Naive thymus-derived CD8-positive, alpha-beta T cell (primary cell): Measurements from ENCODE around the gene MTMR1. TPM values are rescaled to one million over a fixed set of nuclear protein-coding genes. Genes with fewer than 3 reads are reported as not detected.

Source experiments
- ATAC-seq, 2 donors: fragments of 150-1000 bp; cut with Tn5 transposase in 1 of 2; sonication (Bioruptor Pico), chemical (Tn5 transposase) in 1 of 2; 1 replicate in 1 of 2; 2 replicates in 1 of 2; pipeline ENCODE4 v1.10.0; 2021; ENCODE audit warnings: mild to moderate bottlenecking in 2 of 2, moderate library complexity in 2 of 2
- POLR2A ChIA-PET: fragments of 350-600 bp; sonication (Branson Sonifier 250); formaldehyde crosslinking; loops from one replicate; lab custom pipeline; 2021; ENCODE audit warnings: antibody characterized with exemption; lab: Charles Lee
- DNase-seq, 10 donors: peaks; one replicate each; pipeline versions ENCODE4 v3.0.0 to v3.0.0-alpha.2; 2020 to 2022
- H3K27ac Mint-ChIP-seq, 10 donors: one replicate each; pipeline ENCODE4 v1.8.0; 2020 to 2022; ENCODE audit warnings: mild to moderate bottlenecking in 10 of 10, mixed read lengths in 10 of 10, moderate library complexity in 4 of 10, inconsistent platforms in 1 of 10
- H3K27me3 Mint-ChIP-seq, 5 donors: one replicate each; pipeline ENCODE4 v1.8.0; 2021 to 2022; ENCODE audit warnings: mixed read lengths in 5 of 5
- H3K36me3 Mint-ChIP-seq, 3 donors: one replicate each; pipeline ENCODE4 v1.8.0; 2020 to 2022; ENCODE audit warnings: mixed read lengths in 3 of 3, mild to moderate bottlenecking in 2 of 3, inconsistent platforms in 1 of 3
- H3K4me1 Mint-ChIP-seq, 4 donors: one replicate each; pipeline ENCODE4 v1.8.0; 2021 to 2022; ENCODE audit warnings: mixed read lengths in 4 of 4
- H3K4me3 Mint-ChIP-seq, 10 donors: one replicate each; pipeline ENCODE4 v1.8.0; 2020 to 2022; ENCODE audit warnings: mild to moderate bottlenecking in 10 of 10, mixed read lengths in 10 of 10, moderate library complexity in 6 of 10, inconsistent platforms in 1 of 10
- H3K9me3 Mint-ChIP-seq, 9 donors: one replicate each; pipeline ENCODE4 v1.8.0; 2020 to 2022; ENCODE audit warnings: mixed read lengths in 9 of 9, mild to moderate bottlenecking in 3 of 9, inconsistent platforms in 1 of 9, moderate library complexity in 1 of 9
- polyA plus RNA-seq, 3 donors: library from polyadenylated mRNA; unstranded; fragments of 300-500 nt; fragmentation: Illumina TruSeq; gene quantifications; one replicate each; pipeline ENCODE4 v1.2.3, GENCODE V29; 2021
- total RNA-seq, 8 experiments: library from RNA in 2 of 8; stranded (reverse) in 2 of 8; gene quantifications; one replicate each; pipeline ENCODE4 v1.2.3 and lab custom pipeline; 2021 to 2026

Gene MTMR1
- total and polyA plus RNA-seq, 5 experiments from 2014 or later = 13.0 to 37.4 (median 28.3) TPM

DNA sequence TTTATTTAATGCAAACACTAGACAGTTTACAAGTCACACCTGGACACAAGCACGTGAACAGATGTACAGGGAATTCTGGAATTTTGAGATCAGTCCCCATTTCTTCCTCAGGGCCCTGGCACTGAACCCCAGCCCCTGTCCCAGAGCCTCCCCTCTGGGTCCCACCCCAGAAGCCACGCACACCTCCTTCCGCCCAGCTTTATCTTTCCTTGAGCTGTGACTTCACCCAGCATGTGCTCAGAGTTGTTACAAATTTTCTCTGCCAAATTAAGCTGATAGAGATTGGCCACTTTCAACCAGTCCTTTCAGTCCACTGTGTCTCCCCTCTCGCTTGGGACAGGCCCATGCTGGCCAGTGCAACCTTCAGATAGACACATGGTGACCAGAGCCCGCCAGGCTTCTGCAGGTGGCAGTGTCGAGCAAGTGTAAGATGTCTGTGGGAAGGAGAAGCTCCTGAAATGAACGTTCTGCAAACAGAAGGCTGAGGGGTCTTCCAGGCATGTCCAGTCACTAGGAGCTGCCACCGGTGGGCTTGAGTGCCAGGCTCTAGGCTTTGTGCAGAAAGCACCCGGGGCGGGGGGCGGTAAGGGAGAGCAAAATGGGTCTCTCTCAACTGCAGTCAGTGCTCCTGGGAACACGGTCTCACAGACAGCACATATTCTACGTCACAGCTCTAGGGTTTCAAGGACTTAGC is 73.3 kb downstream of the MTMR1 start:
- no peaks in the 10 kb centered on the region for H3K4me1 Mint-ChIP-seq
- ATAC-seq = no peak

GRCh38 chrX:150767045-150767395 is 73.8 kb downstream of the MTMR1 start:
- ATAC-seq = no peak
- Mint-ChIP-seq H3K27me3 (no peaks in the 10 kb centered on the region), H3K9me3 (no peaks in the 10 kb centered on the region), H3K36me3 (peaks cover 0 to 19% (median 0%) of the 10 kb centered on the region in 3 donors), H3K4me3 (no peak overlapping the region), H3K27ac (peak overlapping the region in 2 of 10 donors; percentile 27 to 41), H3K4me1 (no peaks in the 10 kb centered on the region)
- no peak for DNase-seq
- POLR2A ChIA-PET = no interaction called here

More for the DNA sequence above, 73.3 kb downstream of the MTMR1 start:
- Mint-ChIP-seq H3K36me3 (peaks cover 0 to 19% (median 0%) of the 10 kb centered on the region in 3 donors), H3K27me3 (no peaks in the 10 kb centered on the region), H3K27ac (peak overlapping the region in 5 of 10 donors; percentile 15 to 76 (median 48)), H3K4me3 (no peak overlapping the region), H3K9me3 (no peaks in the 10 kb centered on the region)
- POLR2A ChIA-PET = no interaction called here
- no peak for DNase-seq

GRCh38 chrX:150767475-150768131 is 74.4 kb downstream of the MTMR1 start:
- no peaks in the 10 kb centered on the region for H3K27me3 Mint-ChIP-seq
- H3K9me3 Mint-ChIP-seq = no peaks in the 10 kb centered on the region
- POLR2A ChIA-PET = no interaction called here
- peak overlapping the region in 2 of 10 donors; percentile 18 to 30 for H3K27ac Mint-ChIP-seq
- ATAC-seq = no peak
- DNase-seq = no peak
- no peak overlapping the region for H3K4me3 Mint-ChIP-seq
- peaks cover 0 to 4% (median 0%) of the 10 kb centered on the region in 4 donors for H3K4me1 Mint-ChIP-seq
- peaks cover 0 to 17% (median 0%) of the 10 kb centered on the region in 3 donors for H3K36me3 Mint-ChIP-seq

DNA sequence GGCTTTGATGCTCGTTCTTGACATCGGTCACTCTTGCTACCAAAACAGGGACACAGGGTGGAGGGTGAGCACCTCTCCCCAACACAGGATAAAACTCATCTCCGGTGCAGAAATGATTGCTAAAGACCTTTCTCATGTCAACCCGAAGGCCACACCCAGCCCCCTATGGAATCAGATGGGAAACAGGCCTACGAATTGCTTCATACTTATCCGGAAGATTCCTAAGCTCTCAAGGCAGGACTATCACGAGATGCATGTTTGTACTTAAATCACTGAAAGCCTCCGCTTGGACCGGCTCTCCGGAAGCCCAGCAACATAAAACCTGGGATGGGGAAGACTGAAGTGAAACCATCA is 74.9 kb downstream of the MTMR1 start:
- no peaks in the 10 kb centered on the region for H3K9me3 Mint-ChIP-seq
- ATAC-seq (no peak), DNase-seq (no peak)
- peaks cover 0 to 14% (median 0%) of the 10 kb centered on the region in 3 donors for H3K36me3 Mint-ChIP-seq
- peaks cover 0 to 4% (median 0%) of the 10 kb centered on the region in 4 donors for H3K4me1 Mint-ChIP-seq
- peak overlapping the region in 4 of 10 donors; percentile 20 to 46 (median 30) for H3K27ac Mint-ChIP-seq
- POLR2A ChIA-PET = no interaction called here
- no peaks in the 10 kb centered on the region for H3K27me3 Mint-ChIP-seq
- H3K4me3 Mint-ChIP-seq = no peak overlapping the region

- POLR2A ChIA-PET = no interaction called here
- H3K27me3 Mint-ChIP-seq = no peaks in the 10 kb centered on the region
- H3K36me3 Mint-ChIP-seq = peaks cover 0 to 9% (median 0%) of the 10 kb centered on the region in 3 donors
- DNase-seq = no peak
- H3K9me3 Mint-ChIP-seq = no peaks in the 10 kb centered on the region
- H3K4me3 Mint-ChIP-seq = no peak overlapping the region
- peak overlapping the region in 1 of 10 donors; percentile 38 for H3K27ac Mint-ChIP-seq
- peaks cover 0 to 4% (median 0%) of the 10 kb centered on the region in 4 donors for H3K4me1 Mint-ChIP-seq
- ATAC-seq = no peak
Observed at GRCh38 chrX:150768580-150769190, 75.5 kb downstream of the MTMR1 start.

DNA sequence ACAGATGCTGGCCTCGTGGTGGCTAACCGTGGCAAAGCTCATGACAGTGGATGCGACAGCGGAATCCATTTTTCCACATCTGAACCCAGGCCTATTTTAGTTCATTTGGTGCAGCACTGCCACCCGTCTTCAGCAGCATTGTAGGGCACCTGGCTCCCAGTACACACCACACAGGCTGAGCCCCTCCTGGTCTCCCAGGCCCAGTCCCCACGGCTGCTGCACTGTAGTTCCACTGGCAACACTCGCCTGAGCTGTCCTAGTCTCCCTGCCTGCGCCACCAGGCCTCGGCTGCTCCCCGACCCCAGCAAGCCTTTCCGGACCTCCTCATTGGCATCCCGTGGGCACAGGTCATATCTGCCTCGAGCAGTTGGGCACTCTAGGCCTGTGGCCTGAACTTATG is 76.2 kb downstream of the MTMR1 start:
- ATAC-seq = no peak
- POLR2A ChIA-PET = no interaction called here
- Mint-ChIP-seq H3K27me3 (no peaks in the 10 kb centered on the region), H3K4me1 (peaks cover 0 to 4% (median 0%) of the 10 kb centered on the region in 4 donors), H3K9me3 (no peaks in the 10 kb centered on the region), H3K27ac (no peak overlapping the region), H3K4me3 (no peak overlapping the region), H3K36me3 (peaks cover 0 to 4% (median 0%) of the 10 kb centered on the region in 3 donors)
- no peak for DNase-seq

- no peaks in the 10 kb centered on the region for H3K9me3 Mint-ChIP-seq
- no peak overlapping the region for H3K4me3 Mint-ChIP-seq
- H3K27ac Mint-ChIP-seq = peak overlapping the region in 1 of 10 donors; percentile 59
- H3K27me3 Mint-ChIP-seq = no peaks in the 10 kb centered on the region
- no peak for ATAC-seq
- POLR2A ChIA-PET = no interaction called here
- peaks cover 0 to 9% (median 0%) of the 10 kb centered on the region in 3 donors for H3K36me3 Mint-ChIP-seq
- peaks cover 0 to 4% (median 0%) of the 10 kb centered on the region in 4 donors for H3K4me1 Mint-ChIP-seq
- no peak for DNase-seq
Observed at GRCh38 chrX:150770623-150771022, 77.4 kb downstream of the MTMR1 start.

DNA sequence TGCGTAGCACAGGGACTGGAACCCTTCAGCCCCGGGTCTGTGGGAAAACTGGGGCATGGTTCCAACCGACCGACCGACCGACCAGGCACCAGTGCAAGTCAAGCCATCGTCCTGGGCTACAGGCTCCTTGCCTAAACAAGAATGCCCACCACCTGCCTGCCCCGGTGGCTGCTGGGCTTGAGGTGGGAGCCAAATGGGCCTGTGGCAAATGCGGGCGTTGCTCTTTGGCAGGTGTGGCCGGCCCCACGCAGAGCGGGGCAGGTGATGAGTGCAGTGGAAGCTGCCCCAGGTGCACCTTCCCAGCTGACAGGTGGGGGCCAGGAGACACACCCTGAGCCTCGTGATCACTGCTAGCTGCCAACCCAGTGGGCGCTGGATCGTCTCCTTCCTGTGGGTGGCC is 77.9 kb downstream of the MTMR1 start:
- no peak for ATAC-seq
- H3K4me3 Mint-ChIP-seq = no peak overlapping the region
- H3K36me3 Mint-ChIP-seq = peaks cover 0 to 10% (median 0%) of the 10 kb centered on the region in 3 donors

DNA sequence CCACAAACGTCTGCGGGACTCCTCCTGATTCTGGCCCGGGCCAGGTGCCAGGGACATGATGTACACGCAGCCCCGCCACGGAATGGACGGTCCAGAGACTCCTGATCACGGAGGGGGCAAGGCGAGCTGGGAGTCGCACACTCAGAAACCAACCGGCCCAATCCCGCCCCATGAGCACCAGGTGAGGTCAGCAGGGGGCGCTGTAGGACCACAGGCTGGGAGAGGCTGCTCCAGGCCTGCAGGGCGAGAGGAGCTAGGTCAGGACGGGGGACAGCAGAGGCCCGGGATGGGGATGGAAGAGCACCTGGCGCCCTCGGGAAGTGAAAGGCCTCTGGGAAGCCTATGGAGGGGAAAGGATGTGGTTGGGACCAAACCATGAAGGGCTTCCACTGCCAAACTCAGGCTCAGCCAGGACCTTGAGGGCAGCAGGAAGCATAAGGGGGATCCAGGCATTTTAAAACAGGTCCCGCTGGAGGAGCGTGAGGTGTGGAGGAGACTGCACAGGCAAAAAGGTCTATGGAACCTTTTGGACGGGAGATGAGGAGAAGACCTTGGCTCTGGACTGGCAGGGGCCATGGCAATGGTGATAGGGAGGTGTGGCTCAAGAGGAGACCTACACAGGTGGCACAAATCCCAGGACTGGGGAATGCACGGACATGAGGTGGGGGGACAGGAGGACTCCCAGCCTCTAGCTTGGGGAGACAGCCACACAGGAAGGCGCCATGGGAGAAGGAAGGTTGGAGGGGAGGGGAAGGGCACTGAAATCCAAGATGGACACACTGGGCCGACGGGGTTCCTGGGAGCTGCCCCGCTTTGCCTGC is 79.2 kb downstream of the MTMR1 start:
- Mint-ChIP-seq H3K27ac (no peak overlapping the region), H3K27me3 (no peaks in the 10 kb centered on the region), H3K4me3 (no peak overlapping the region), H3K9me3 (no peaks in the 10 kb centered on the region), H3K36me3 (peaks cover 0 to 15% (median 0%) of the 10 kb centered on the region in 3 donors), H3K4me1 (peaks cover 0 to 4% (median 0%) of the 10 kb centered on the region in 4 donors)
- peak; percentile 34 to 82 (median 64) for DNase-seq
- POLR2A ChIA-PET = no interaction called here
- ATAC-seq = peak; percentile 68 to 75

More for the DNA sequence above, 77.9 kb downstream of the MTMR1 start:
- peaks cover 0 to 4% (median 0%) of the 10 kb centered on the region in 4 donors for H3K4me1 Mint-ChIP-seq
- H3K9me3 Mint-ChIP-seq = no peaks in the 10 kb centered on the region
- peak overlapping the region in 1 of 10 donors; percentile 75 for H3K27ac Mint-ChIP-seq
- POLR2A ChIA-PET = no interaction called here
- no peak for DNase-seq
- H3K27me3 Mint-ChIP-seq = no peaks in the 10 kb centered on the region

DNA sequence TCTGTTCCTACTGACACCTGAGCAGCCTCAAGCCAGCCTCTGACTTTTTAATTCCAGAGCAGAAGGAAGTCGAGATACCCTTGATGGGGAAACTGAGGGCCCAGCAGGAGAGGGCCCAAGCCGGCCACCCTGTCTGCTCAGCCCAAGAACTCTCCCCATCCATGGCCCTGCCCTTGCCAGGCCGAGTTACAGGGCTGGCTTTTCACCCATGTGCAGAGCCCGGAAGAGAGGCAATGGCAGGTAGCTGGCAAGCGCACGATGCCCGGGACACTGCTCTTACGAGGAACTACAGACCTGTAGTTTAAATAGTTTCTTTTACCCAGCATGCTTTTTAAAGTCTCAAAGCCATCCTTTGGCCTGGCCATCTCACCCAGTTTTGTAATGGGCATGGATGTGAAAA is 79.9 kb downstream of the MTMR1 start:
- Mint-ChIP-seq H3K27me3 (no peaks in the 10 kb centered on the region), H3K36me3 (peaks cover 0 to 15% (median 0%) of the 10 kb centered on the region in 3 donors), H3K9me3 (no peaks in the 10 kb centered on the region), H3K27ac (no peak overlapping the region), H3K4me3 (no peak overlapping the region), H3K4me1 (peaks cover 0 to 4% (median 0%) of the 10 kb centered on the region in 4 donors)
- DNase-seq (no peak), ATAC-seq (no peak)
- POLR2A ChIA-PET = no interaction called here

GRCh38 chrX:150773634-150774033 is 80.4 kb downstream of the MTMR1 start:
- H3K4me1 Mint-ChIP-seq = peaks cover 0 to 4% (median 0%) of the 10 kb centered on the region in 4 donors
- POLR2A ChIA-PET = no interaction called here
- no peaks in the 10 kb centered on the region for H3K9me3 Mint-ChIP-seq
- H3K27me3 Mint-ChIP-seq = no peaks in the 10 kb centered on the region
- ATAC-seq (no peak), DNase-seq (no peak)
- peaks cover 0 to 15% (median 0%) of the 10 kb centered on the region in 3 donors for H3K36me3 Mint-ChIP-seq
- H3K4me3 Mint-ChIP-seq = no peak overlapping the region
- no peak overlapping the region for H3K27ac Mint-ChIP-seq

DNA sequence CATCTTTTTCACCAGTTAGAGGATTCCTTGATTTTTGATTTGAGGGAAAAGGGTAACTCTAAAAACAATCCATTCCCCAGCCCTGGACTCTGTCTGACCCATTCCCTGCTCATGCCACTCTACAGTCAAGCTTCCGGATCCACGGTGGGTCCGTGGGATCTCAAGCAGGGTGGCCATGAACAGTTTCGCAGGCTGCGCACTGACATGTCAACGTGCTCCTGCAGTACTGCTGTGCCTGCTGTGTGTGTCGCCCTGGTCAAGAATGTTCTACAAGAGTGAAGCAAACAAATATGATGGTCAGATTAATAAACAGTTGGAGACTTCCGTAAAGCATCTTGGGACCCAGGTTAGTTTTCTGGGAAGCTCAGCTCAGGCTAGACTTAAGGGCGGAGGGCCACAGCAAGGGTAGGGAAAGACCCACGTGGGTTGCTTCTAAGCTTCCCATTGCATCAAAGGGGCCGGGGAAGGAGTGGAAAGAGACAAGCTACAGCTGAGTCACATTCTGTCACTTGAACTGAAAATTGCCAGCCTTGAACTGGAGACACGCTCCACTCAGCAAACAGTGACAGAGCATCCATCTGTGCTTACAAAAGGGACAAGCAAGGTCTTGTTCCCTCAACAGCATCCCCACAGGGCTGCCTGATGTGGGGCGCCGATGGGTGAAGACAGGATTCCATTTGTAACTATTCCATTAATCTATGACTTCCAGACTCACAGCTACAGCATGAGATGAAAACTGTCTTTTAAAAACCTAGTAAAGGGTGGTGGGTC is 81.8 kb downstream of the MTMR1 start:
- peaks cover 0 to 4% (median under 1%) of the 10 kb centered on the region in 4 donors for H3K4me1 Mint-ChIP-seq
- POLR2A ChIA-PET = no interaction called here
- peak overlapping the region in 1 of 10 donors; percentile 71 for H3K27ac Mint-ChIP-seq
- ATAC-seq (no peak), DNase-seq (no peak)
- H3K4me3 Mint-ChIP-seq = no peak overlapping the region
- peaks cover 0 to 15% (median 0%) of the 10 kb centered on the region in 3 donors for H3K36me3 Mint-ChIP-seq
- H3K27me3 Mint-ChIP-seq = no peaks in the 10 kb centered on the region
- no peaks in the 10 kb centered on the region for H3K9me3 Mint-ChIP-seq
